Breast epithelium (tissue), 3 donors: ENCODE measurements around the gene ADARB2.

Experiments used
- CTCF ChIP-seq, 3 donors: fragments of 450-650 bp; IDR thresholded peaks; one replicate each; pipeline ENCODE4 v1.5.1; 2016 to 2017; ENCODE audit warnings: antibody characterized with exemption in 3 of 3, mild to moderate bottlenecking in 3 of 3, moderate library complexity in 3 of 3
- POLR2A ChIP-seq: fragments of 450-650 bp; IDR thresholded peaks from one replicate; pipeline ENCODE4 v1.6.1; 2016; ENCODE audit warnings: antibody characterized with exemption, mild to moderate bottlenecking, moderate library complexity
- POLR2AphosphoS5 ChIP-seq, 3 donors: sonication (generic); formaldehyde crosslinking; IDR thresholded peaks; one replicate each; pipeline ENCODE4 v1.6.1; 2017; ENCODE audit warnings: antibody characterized with exemption in 3 of 3

GRCh38 chr10:1465418-1465911 is 271.9 kb downstream of the ADARB2 start:
- TF ChIP-seq CTCF (IDR thresholded peaks at IDR 0.05), result no peak
- no peak for TF ChIP-seq POLR2AphosphoS5 (IDR thresholded peaks at IDR 0.05)
- TF ChIP-seq POLR2A, result no peak
